GM19397 (cell line): ENCODE results near the gene SPSB2.
"Not testable (repeated sequence)": the region's sequence is repeated elsewhere in the genome, so short reads cannot be mapped to it uniquely, and the experiment has no call there.

Experiments
- ATAC-seq: cut with Tn5 transposase; IDR thresholded peaks from one replicate; pipeline ENCODE4 v1.9.1; 2021; ENCODE audit warnings: mild to moderate bottlenecking, moderate library complexity; ENCODE audit not compliant: unreplicated experiment

Gene SPSB2

GRCh38 chr12:6872073-6873048, 742 bp downstream of the SPSB2 start:
- ATAC-seq, result peak; percentile 31

- no peak for ATAC-seq
These were observed 1.8 kb downstream of the SPSB2 start for GRCh38 chr12:6871052-6871957.

GRCh38 chr12:6870304-6870703, 2.8 kb downstream of the SPSB2 start:
- not testable (repeated sequence) for ATAC-seq

GRCh38 chr12:6869049-6870021, 3.8 kb downstream of the SPSB2 start:
- ATAC-seq, result no peak

- no peak for ATAC-seq
These were observed 4.7 kb downstream of the SPSB2 start for GRCh38 chr12:6868211-6869048.

GRCh38 chr12:6867413-6868210, 5.5 kb downstream of the SPSB2 start, which contains the start of gene TPI1:
TPI1 (plus strand) TSS chr12:6867531; CDS start chr12:6867567, 36 bp downstream.
- peak; percentile 52 for ATAC-seq

- ATAC-seq, result peak; percentile 19
These were observed 6.1 kb downstream of the SPSB2 start for GRCh38 chr12:6866920-6867412.

- ATAC-seq, result no peak
These were observed 6.8 kb downstream of the SPSB2 start for GRCh38 chr12:6866163-6866919.

GRCh38 chr12:6865307-6865706, 7.8 kb downstream of the SPSB2 start:
- ATAC-seq, result not testable (repeated sequence)

- no peak for ATAC-seq
These were observed 9.3 kb downstream of the SPSB2 start for GRCh38 chr12:6863586-6864321.

GRCh38 chr12:6863033-6863432, 10.1 kb downstream of the SPSB2 start:
- ATAC-seq, result no peak

GRCh38 chr12:6861391-6861790, 11.7 kb downstream of the SPSB2 start:
- no peak for ATAC-seq

- ATAC-seq, result no peak
These were observed 12.2 kb downstream of the SPSB2 start for GRCh38 chr12:6860942-6861341.

GRCh38 chr12:6860116-6860515, 13.0 kb downstream of the SPSB2 start:
- no peak for ATAC-seq

GRCh38 chr12:6858799-6859198, 14.3 kb downstream of the SPSB2 start:
- ATAC-seq, result no peak

GRCh38 chr12:6855322-6855721, 17.8 kb downstream of the SPSB2 start:
- no peak for ATAC-seq

GRCh38 chr12:6854036-6854435, 19.1 kb downstream of the SPSB2 start:
- no peak for ATAC-seq
